CD4-positive, alpha-beta memory T cell (primary cell): ENCODE data around the gene DNAH1. TPM values are rescaled to one million over a fixed set of nuclear protein-coding genes. Genes with fewer than 3 reads are reported as not detected.

Experiments used
- CTCF ChIA-PET: fragments of 350-600 bp; sonication (Branson Sonifier 250); formaldehyde crosslinking; loops from one replicate; lab custom pipeline; 2021; ENCODE audit warnings: inconsistent platforms; ENCODE audit not compliant: partially characterized antibody; lab: Charles Lee
- POLR2A ChIA-PET: fragments of 350-600 bp; sonication (Branson Sonifier 250); formaldehyde crosslinking; loops from one replicate; lab custom pipeline; 2021; ENCODE audit not compliant: partially characterized antibody; lab: Charles Lee
- DNase-seq, 5 donors: peaks; one replicate each; pipeline versions ENCODE4 v3.0.0 to v3.0.0-alpha.2; 2020 to 2022; ENCODE audit warnings: mixed read lengths in 1 of 5
- H3K27ac ChIP-seq: one replicate; pipeline ENCODE4 v1.7.0; 2013; ENCODE audit warnings: low read depth, low read length
- H3K27me3 ChIP-seq: 2 replicates; pipeline ENCODE4 v1.7.0; 2013; ENCODE audit warnings: mild to moderate bottlenecking, low read length, moderate library complexity; ENCODE audit not compliant: insufficient read depth
- H3K36me3 ChIP-seq: 2 replicates; pipeline ENCODE4 v1.7.0; 2013; ENCODE audit warnings: mild to moderate bottlenecking, low read length, moderate library complexity; ENCODE audit not compliant: insufficient read depth
- H3K4me1 ChIP-seq: 2 replicates; pipeline ENCODE4 v1.7.0; 2013; ENCODE audit warnings: mild to moderate bottlenecking, low read length, moderate library complexity; ENCODE audit not compliant: insufficient read depth
- H3K4me3 ChIP-seq, 2 donors: one replicate each; pipeline ENCODE4 v1.7.0; 2013; ENCODE audit warnings: low read length in 2 of 2, mild to moderate bottlenecking in 1 of 2
- H3K9me3 ChIP-seq, 2 donors: one replicate each; pipeline ENCODE4 v1.7.0; 2013; ENCODE audit warnings: low read length in 2 of 2, control low read depth in 1 of 2; ENCODE audit not compliant: control insufficient read depth in 1 of 2
- H3K27ac Mint-ChIP-seq, 7 donors: one replicate each; pipeline ENCODE4 v1.8.0; 2020 to 2021; ENCODE audit warnings: mixed read lengths in 7 of 7, mild to moderate bottlenecking in 6 of 7, inconsistent platforms in 3 of 7, moderate library complexity in 3 of 7
- H3K27me3 Mint-ChIP-seq, 2 donors: one replicate each; pipeline ENCODE4 v1.8.0; 2020 to 2021; ENCODE audit warnings: mixed read lengths in 2 of 2
- H3K36me3 Mint-ChIP-seq, 2 donors: one replicate each; pipeline ENCODE4 v1.8.0; 2020 to 2021; ENCODE audit warnings: mixed read lengths in 2 of 2, inconsistent platforms in 1 of 2, mild to moderate bottlenecking in 1 of 2
- H3K4me1 Mint-ChIP-seq, 4 donors: one replicate each; pipeline ENCODE4 v1.8.0; 2020 to 2021; ENCODE audit warnings: mixed read lengths in 4 of 4, mild to moderate bottlenecking in 1 of 4
- H3K4me3 Mint-ChIP-seq, 8 donors: one replicate each; pipeline ENCODE4 v1.8.0; 2020 to 2021; ENCODE audit warnings: mixed read lengths in 8 of 8, mild to moderate bottlenecking in 7 of 8, moderate library complexity in 6 of 8, inconsistent platforms in 3 of 8
- H3K9me3 Mint-ChIP-seq, 8 donors: one replicate each; pipeline ENCODE4 v1.8.0; 2020 to 2021; ENCODE audit warnings: mixed read lengths in 8 of 8, mild to moderate bottlenecking in 5 of 8, inconsistent platforms in 3 of 8, moderate library complexity in 1 of 8
- intact Hi-C: fragments of 100-400 bp; cut with micrococcal nuclease; formaldehyde crosslinking; loops from one replicate; pipeline ENCODE4 v1.15.1; 2023
- polyA plus RNA-seq, 2 donors: library from polyadenylated mRNA; unstranded; fragments of 300-500 nt; fragmentation: Illumina TruSeq; gene quantifications; one replicate each; pipeline ENCODE4 v1.2.3, GENCODE V29; 2021
- total RNA-seq, 2 experiments: library from RNA; stranded (reverse); gene quantifications; one replicate each; pipeline ENCODE4 v1.2.3, GENCODE V29; 2021

DNAH1 gene
- total and polyA plus RNA-seq, 4 experiments from 2014 or later = 0.02 to 49.8 (median 23.1) TPM

DNA sequence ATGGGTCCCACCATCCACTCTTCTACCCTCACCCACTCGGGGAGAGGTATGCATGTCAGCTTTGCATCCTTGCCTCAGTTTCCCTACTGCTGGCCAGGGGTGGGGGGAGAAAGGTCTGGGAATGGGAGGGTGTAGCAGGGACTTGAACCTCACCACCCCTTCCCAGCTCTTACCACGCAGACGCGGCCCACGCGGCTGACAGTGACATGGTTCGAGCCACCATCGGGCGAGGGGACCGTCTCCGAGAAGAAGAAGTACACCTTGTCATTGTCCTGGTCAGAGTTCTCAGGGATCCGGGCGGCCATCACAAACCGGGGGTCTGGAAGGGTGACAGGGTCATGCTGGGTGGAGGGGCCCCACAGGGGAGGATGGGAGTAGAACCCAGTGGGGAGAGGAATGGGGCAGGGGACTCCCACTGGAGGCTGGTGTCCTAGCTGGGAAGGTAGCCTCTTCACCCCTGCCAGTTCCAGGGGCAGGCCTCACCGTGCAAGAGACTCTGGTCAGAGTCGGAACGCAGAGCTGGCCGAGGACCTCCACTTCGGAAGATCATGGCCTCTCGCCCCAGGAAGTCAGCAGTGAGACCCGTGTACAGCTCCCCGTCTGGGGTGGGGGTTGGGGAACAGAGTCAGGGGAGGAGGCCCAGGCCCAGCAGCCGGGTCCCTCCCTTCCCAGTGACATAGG lies 125.1 kb downstream of the DNAH1 start:
- CTCF ChIA-PET = no interaction called here
- Histone ChIP-seq H3K4me3 (no peak overlapping the region), H3K27me3 (no peaks in the 10 kb centered on the region)

DNA sequence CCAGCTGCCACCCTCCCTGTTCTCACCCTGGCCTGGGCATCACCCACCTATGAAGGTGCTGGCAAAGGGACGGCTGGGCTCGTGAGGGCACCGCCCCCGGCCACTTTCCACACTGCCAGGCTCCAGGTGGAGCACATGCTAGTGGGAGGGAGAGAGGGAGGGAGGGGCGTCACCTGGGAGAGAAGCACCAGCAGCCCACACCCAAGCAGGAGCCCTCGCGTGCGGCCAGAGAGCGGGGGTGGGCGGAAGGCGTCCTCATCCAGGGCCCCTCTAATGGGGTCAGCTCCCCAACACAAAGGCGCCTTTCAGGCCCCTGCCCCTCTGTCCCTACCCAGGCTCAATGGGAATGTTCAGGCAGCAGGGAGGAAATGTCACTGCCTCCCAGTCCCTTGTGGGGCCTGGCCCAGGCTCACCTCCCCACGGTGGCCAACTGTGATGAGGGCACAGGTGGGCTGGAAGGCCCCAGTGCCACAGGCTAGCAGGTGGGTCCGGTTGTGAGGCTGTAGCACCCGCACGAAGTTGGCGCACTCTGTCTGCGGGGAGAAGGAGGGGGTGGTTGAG lies 125.7 kb downstream of the DNAH1 start:
- Histone ChIP-seq H3K4me3 (no peak overlapping the region), H3K27me3 (no peaks in the 10 kb centered on the region), H3K27ac (no peak overlapping the region), H3K4me1 (peaks cover 9% of the 10 kb centered on the region), H3K9me3 (no peaks in the 10 kb centered on the region), H3K36me3 (no peaks in the 10 kb centered on the region)
- Mint-ChIP-seq H3K36me3 (no peaks in the 10 kb centered on the region), H3K4me1 (peaks cover 2 to 12% (median 7%) of the 10 kb centered on the region in 4 donors), H3K9me3 (no peaks in the 10 kb centered on the region), H3K27me3 (no peaks in the 10 kb centered on the region), H3K27ac (no peak overlapping the region), H3K4me3 (no peak overlapping the region)
- DNase-seq = no peak
- intact Hi-C loops = no loop called here
- CTCF ChIA-PET = interaction anchor here (0.7 kb wide), 1 partner anchor 13 kb away, joined by 3 read pairs; no protein-coding TSS in a partner anchor
- POLR2A ChIA-PET = interaction anchor here (0.6 kb wide), 1 partner anchor 28 kb away, joined by 4 read pairs; no protein-coding TSS in a partner anchor

More for the DNA sequence above, 125.1 kb downstream of the DNAH1 start:
- Mint-ChIP-seq H3K4me1 (peaks cover 2 to 10% (median 6%) of the 10 kb centered on the region in 4 donors), H3K9me3 (no peaks in the 10 kb centered on the region), H3K27ac (no peak overlapping the region), H3K27me3 (no peaks in the 10 kb centered on the region), H3K4me3 (no peak overlapping the region), H3K36me3 (no peaks in the 10 kb centered on the region)
- Histone ChIP-seq H3K9me3 (no peaks in the 10 kb centered on the region), H3K4me1 (peaks cover 7% of the 10 kb centered on the region), H3K36me3 (no peaks in the 10 kb centered on the region), H3K27ac (no peak overlapping the region)
- intact Hi-C loops = no loop called here
- POLR2A ChIA-PET = no interaction called here
- no peak for DNase-seq

DNA sequence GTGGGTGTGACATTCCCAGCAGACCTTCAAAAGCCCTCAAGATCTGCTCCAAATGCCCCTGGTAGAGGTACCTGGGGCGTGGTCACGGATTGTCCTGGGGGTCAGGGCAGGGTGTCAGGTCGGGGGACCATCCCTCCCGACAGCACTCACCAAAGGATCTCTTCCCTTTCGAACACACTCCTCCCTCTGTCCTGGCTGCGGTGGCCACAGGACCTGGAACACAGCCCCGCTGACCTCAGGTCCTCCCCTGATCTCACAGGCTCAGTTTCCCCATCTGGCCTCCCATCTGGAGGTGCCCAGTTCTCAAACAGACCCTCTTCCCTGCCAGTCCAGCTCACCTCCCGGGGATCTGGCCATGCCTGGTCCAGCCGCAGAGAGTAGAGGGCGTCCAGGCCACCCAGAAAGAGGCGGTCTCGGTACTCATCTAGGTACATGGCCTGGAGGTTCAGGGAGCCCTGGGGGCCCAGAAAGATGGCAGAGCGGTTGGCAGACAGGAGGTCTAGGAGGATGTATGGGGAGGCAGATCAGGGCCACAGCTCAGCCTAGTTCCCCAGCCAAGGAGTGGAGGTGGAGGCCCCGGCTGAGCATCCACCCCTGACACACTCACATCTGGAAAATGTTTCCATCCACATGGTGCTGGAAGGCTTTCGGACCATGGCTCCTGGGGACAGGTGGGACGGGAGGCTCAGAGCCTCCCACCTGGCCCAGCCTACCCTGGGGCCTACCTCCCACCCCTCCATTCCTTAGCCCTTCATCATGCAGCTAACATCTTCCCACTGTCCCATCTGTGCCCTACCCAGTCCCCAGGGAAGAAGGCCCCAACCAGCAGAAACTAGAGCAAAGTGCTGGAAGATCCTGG lies 126.5 kb downstream of the DNAH1 start:
- intact Hi-C loops = no loop called here
- POLR2A ChIA-PET = interaction anchor here (0.6 kb wide), 1 partner anchor 29 kb away, joined by 4 read pairs; no protein-coding TSS in a partner anchor
- no peak overlapping the region for H3K4me3 Mint-ChIP-seq

DNA sequence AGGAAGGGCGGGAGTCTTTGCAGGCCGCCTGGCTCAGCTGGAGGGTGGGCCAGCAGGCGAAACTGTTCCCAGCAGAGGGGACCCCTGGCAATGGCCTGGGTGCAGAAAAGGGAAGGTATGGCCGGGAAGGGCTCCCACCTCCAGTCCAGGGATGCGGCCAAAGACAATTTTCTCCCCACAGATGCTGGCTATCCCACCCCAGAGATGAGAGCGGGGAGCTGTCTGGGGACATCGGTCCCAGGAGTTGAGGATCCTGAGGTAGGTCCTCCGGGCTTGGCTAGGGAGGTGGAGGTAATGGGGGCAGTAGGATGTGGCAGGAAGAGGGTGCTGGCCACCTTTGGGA lies 127.1 kb downstream of the DNAH1 start:
- Histone ChIP-seq H3K36me3 (no peaks in the 10 kb centered on the region), H3K4me3 (no peak overlapping the region), H3K27me3 (no peaks in the 10 kb centered on the region), H3K4me1 (peaks cover 14% of the 10 kb centered on the region), H3K27ac (no peak overlapping the region), H3K9me3 (no peaks in the 10 kb centered on the region)
- Mint-ChIP-seq H3K9me3 (no peaks in the 10 kb centered on the region), H3K27me3 (no peaks in the 10 kb centered on the region), H3K4me3 (no peak overlapping the region), H3K4me1 (peaks cover 6 to 16% (median 12%) of the 10 kb centered on the region in 4 donors), H3K27ac (no peak overlapping the region), H3K36me3 (no peaks in the 10 kb centered on the region)
- ChIA-PET POLR2A (no interaction called here), CTCF (interaction anchor here (1.6 to 7.1 kb wide), 2 partner anchors 10 to 16 kb away, joined by 3 to 51 read pairs; no protein-coding TSS in a partner anchor)
- intact Hi-C loops = no loop called here
- no peak for DNase-seq

More for the DNA sequence above, 126.5 kb downstream of the DNAH1 start:
- Histone ChIP-seq H3K9me3 (no peaks in the 10 kb centered on the region), H3K27ac (no peak overlapping the region), H3K36me3 (no peaks in the 10 kb centered on the region), H3K4me3 (no peak overlapping the region), H3K4me1 (peaks cover 14% of the 10 kb centered on the region), H3K27me3 (no peaks in the 10 kb centered on the region)
- Mint-ChIP-seq H3K36me3 (no peaks in the 10 kb centered on the region), H3K4me1 (peaks cover 6 to 16% (median 12%) of the 10 kb centered on the region in 4 donors), H3K27me3 (no peaks in the 10 kb centered on the region), H3K27ac (no peak overlapping the region), H3K9me3 (no peaks in the 10 kb centered on the region)
- no peak for DNase-seq
- CTCF ChIA-PET = interaction anchor here (0.7 to 1.6 kb wide), 2 partner anchors 12 to 15 kb away, joined by 3 read pairs; no protein-coding TSS in a partner anchor

DNA sequence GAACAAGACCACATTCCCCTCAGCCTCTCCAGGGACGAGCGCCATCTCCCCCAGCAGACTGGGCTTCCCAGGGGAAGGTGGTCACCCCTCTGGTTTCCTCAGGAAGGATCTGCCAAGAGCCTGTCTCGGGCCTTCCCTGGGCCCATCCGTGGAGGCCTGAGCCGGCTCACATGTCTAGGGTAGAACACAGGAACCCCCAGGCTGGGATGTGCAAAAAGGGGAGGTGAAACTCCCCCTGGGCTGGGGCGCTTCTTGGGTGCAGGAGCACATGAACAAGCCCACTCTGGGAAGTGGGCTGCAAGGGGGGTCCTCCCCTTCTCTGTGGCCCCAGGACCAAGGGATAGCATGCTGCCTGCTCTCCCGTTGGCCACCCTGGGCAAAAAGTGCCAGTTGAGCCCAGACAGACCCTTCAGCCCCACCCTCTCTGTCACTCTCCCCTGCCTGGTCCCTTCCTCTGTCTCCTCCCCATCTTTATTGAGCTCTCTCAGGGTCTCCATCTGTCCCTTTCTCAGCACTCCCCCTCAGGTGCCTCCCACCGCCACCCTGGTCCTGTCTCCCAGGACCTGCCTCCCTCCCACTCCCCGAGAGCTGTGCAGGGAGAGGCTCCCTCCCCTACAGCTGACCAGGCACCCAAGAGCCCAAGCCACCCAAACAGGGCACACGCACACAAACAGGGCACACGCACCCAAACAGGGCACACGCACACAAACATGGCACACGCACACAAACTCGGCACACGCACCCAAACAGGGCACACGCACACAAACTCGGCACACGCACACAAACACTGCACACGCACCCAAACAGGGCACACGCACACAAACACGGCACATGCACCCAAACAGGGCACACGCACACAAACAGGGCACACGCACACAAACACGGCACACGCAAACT lies 127.9 kb downstream of the DNAH1 start:
- Histone ChIP-seq H3K4me1 (peaks cover 14% of the 10 kb centered on the region), H3K9me3 (no peaks in the 10 kb centered on the region), H3K27me3 (no peaks in the 10 kb centered on the region), H3K36me3 (no peaks in the 10 kb centered on the region), H3K27ac (no peak overlapping the region), H3K4me3 (peak overlapping the region in 1 of 2 donors; percentile 9)
- ChIA-PET POLR2A (no interaction called here), CTCF (interaction anchor here (1.6 to 7.1 kb wide), 4 partner anchors 11 to 31 kb away, joined by 3 to 107 read pairs (median 66); no protein-coding TSS in a partner anchor)
- Mint-ChIP-seq H3K9me3 (no peaks in the 10 kb centered on the region), H3K4me1 (peaks cover 6 to 16% (median 12%) of the 10 kb centered on the region in 4 donors), H3K36me3 (no peaks in the 10 kb centered on the region), H3K4me3 (peak overlapping the region in 3 of 8 donors; percentile 8 to 29 (median 12)), H3K27me3 (no peaks in the 10 kb centered on the region), H3K27ac (no peak overlapping the region)
- DNase-seq = no peak
- intact Hi-C loops = no loop called here
